ENCODE measurements around the gene PLRG1. TPM values are rescaled to one million over a fixed set of nuclear protein-coding genes. Genes with fewer than 3 reads are reported as not detected.

PLRG1 gene
- total and polyA plus RNA-seq, 8 donors, result 58.0 to 120 (median 96.6) TPM

GRCh38 chr4:154560419-154560801 lies 10.2 kb upstream of the PLRG1 start:
- intact Hi-C loops (cut with DNase I), result no loop called here

GRCh38 chr4:154559494-154560418 lies 9.6 kb upstream of the PLRG1 start:
- H3K36me3 ChIP-seq, result no peaks in the 10 kb centered on the region
- intact Hi-C loops (cut with DNase I), result no loop called here
- peak; percentile 42 to 43 for TF ChIP-seq CTCF (IDR thresholded peaks at IDR 0.05)
- ATAC-seq (peak; percentile 92), DNase-seq (peak in 1 of 4 donors; percentile 37)
- H3K27ac ChIP-seq, result no peak overlapping the region
- no peaks in the 10 kb centered on the region for H3K9me3 ChIP-seq
- H3K27me3 ChIP-seq, result no peaks in the 10 kb centered on the region
- H3K4me1 ChIP-seq, result no peaks in the 10 kb centered on the region
- no peak overlapping the region for H3K4me3 ChIP-seq

More at GRCh38 chr4:154560419-154560801, 10.2 kb upstream of the PLRG1 start:
- no peaks in the 10 kb centered on the region for H3K27me3 ChIP-seq
- H3K4me3 ChIP-seq, result no peak overlapping the region
- no peaks in the 10 kb centered on the region for H3K9me3 ChIP-seq
- ATAC-seq (no peak), DNase-seq (no peak)
- no peaks in the 10 kb centered on the region for H3K36me3 ChIP-seq
- H3K27ac ChIP-seq, result no peak overlapping the region
- TF ChIP-seq CTCF (IDR thresholded peaks at IDR 0.05), result no peak
- no peaks in the 10 kb centered on the region for H3K4me1 ChIP-seq

- H3K9me3 ChIP-seq, result no peaks in the 10 kb centered on the region
- no peaks in the 10 kb centered on the region for H3K4me1 ChIP-seq
- TF ChIP-seq CTCF (IDR thresholded peaks at IDR 0.05), result no peak
- H3K4me3 ChIP-seq, result no peak overlapping the region
- H3K27me3 ChIP-seq, result no peaks in the 10 kb centered on the region
- DNase-seq, result no peak
- intact Hi-C loops (cut with DNase I), result no loop called here
- no peak for ATAC-seq
- no peaks in the 10 kb centered on the region for H3K36me3 ChIP-seq
- H3K27ac ChIP-seq, result no peak overlapping the region
These were observed 8.9 kb upstream of the PLRG1 start for GRCh38 chr4:154559141-154559493.

- Histone ChIP-seq H3K36me3 (peaks cover 0 to 8% of the 10 kb centered on the region in 2 donors), H3K27ac (no peak overlapping the region), H3K9me3 (no peaks in the 10 kb centered on the region), H3K27me3 (no peaks in the 10 kb centered on the region), H3K4me1 (peaks cover 5 to 17% of the 10 kb centered on the region in 2 donors), H3K4me3 (no peak overlapping the region)
- ATAC-seq, result peak; percentile 77
- TF ChIP-seq CTCF (IDR thresholded peaks at IDR 0.05), result peak; percentile 69 to 84
- DNase-seq, result peak; percentile 63 to 84 (median 70)
- intact Hi-C loops (cut with DNase I), result no loop called here
These were observed 1.9 kb upstream of the PLRG1 start for GRCh38 chr4:154551872-154552686.

GRCh38 chr4:154545689-154546088 lies 4.5 kb downstream of the PLRG1 start:
- TF ChIP-seq CTCF (IDR thresholded peaks at IDR 0.05), result no peak
- H3K36me3 ChIP-seq, result peaks cover 0 to 71% of the 10 kb centered on the region in 2 donors
- no peak for ATAC-seq

More at GRCh38 chr4:154545689-154546088, 4.5 kb downstream of the PLRG1 start:
- Histone ChIP-seq H3K4me1 (peaks cover 5 to 17% of the 10 kb centered on the region in 2 donors), H3K9me3 (no peaks in the 10 kb centered on the region), H3K4me3 (no peak overlapping the region), H3K27ac (no peak overlapping the region), H3K27me3 (no peaks in the 10 kb centered on the region)
- no peak for DNase-seq
- intact Hi-C loops (cut with DNase I), result no loop called here

Measured in left lung (tissue), 10 donors.